H9 (cell line): ENCODE results near the gene GRB14. TPM values are rescaled to one million over a fixed set of nuclear protein-coding genes. Genes with fewer than 3 reads are reported as not detected.

ENCODE experiments used
- DNase-seq: peaks from one replicate; pipeline ENCODE4 v3.0.0-alpha.2; 2017
- H2AFZ ChIP-seq: one replicate; pipeline ENCODE4 v1.6.1; 2013; ENCODE audit warnings: mild to moderate bottlenecking, low read length, control low read depth, moderate library complexity
- H2AK5ac ChIP-seq: 2 replicates; pipeline ENCODE4 v1.6.1; 2013; ENCODE audit warnings: low read length, control low read depth, mixed read lengths; ENCODE audit not compliant: insufficient read length
- H2BK120ac ChIP-seq: one replicate; pipeline ENCODE4 v1.6.1; 2013; ENCODE audit warnings: low read depth, mild to moderate bottlenecking, low read length, control low read depth, inconsistent platforms; ENCODE audit not compliant: poor library complexity, severe bottlenecking
- H2BK12ac ChIP-seq: 2 replicates; pipeline ENCODE4 v1.6.1; 2013; ENCODE audit warnings: low read length, control low read depth, mixed read lengths, low read depth; ENCODE audit not compliant: insufficient read length
- H2BK15ac ChIP-seq: 2 replicates; pipeline ENCODE4 v1.6.1; 2013; ENCODE audit warnings: low read depth, low read length, control low read depth
- H2BK20ac ChIP-seq: one replicate; pipeline ENCODE4 v1.6.1; 2013; ENCODE audit warnings: low read depth, mild to moderate bottlenecking, low read length, control low read depth, inconsistent platforms; ENCODE audit not compliant: poor library complexity, severe bottlenecking
- H2BK5ac ChIP-seq: 2 replicates; pipeline ENCODE4 v1.6.1; 2013; ENCODE audit warnings: low read length, control low read depth, mixed read lengths; ENCODE audit not compliant: insufficient read length
- H3K14ac ChIP-seq: 2 replicates; pipeline ENCODE4 v1.6.1; 2013; ENCODE audit warnings: low read length, control low read depth; ENCODE audit not compliant: insufficient read depth
- H3K18ac ChIP-seq: 2 replicates; pipeline ENCODE4 v1.6.1; 2013; ENCODE audit warnings: low read depth, mild to moderate bottlenecking, mixed read lengths, low read length, control low read depth; ENCODE audit not compliant: insufficient read length
- H3K23ac ChIP-seq: 2 replicates; pipeline ENCODE4 v1.6.1; 2013; ENCODE audit warnings: low read length, control low read depth, mixed read lengths, low read depth; ENCODE audit not compliant: insufficient read length
- H3K23me2 ChIP-seq: 2 replicates; pipeline ENCODE4 v1.6.1; 2013; ENCODE audit warnings: low read depth, mild to moderate bottlenecking, mixed read lengths, low read length, control low read depth; ENCODE audit not compliant: insufficient read length, poor library complexity, severe bottlenecking
- H3K27ac ChIP-seq: 2 replicates; pipeline ENCODE4 v1.5.1; 2013; ENCODE audit warnings: low read length, control low read depth, mixed read lengths, low read depth; ENCODE audit not compliant: insufficient read length
- H3K27me3 ChIP-seq: 2 replicates; pipeline ENCODE4 v1.6.1; 2013; ENCODE audit warnings: low read length, control low read depth, inconsistent platforms; ENCODE audit not compliant: insufficient read depth
- H3K4ac ChIP-seq: 2 replicates; pipeline ENCODE4 v1.6.1; 2013; ENCODE audit warnings: low read depth, mild to moderate bottlenecking, control low read depth, inconsistent platforms, low read length, moderate library complexity
- H3K4me1 ChIP-seq: 2 replicates; pipeline ENCODE4 v1.6.1; 2013; ENCODE audit warnings: low read length, control low read depth, inconsistent platforms; ENCODE audit not compliant: insufficient read depth
- H3K4me2 ChIP-seq: 2 replicates; pipeline ENCODE4 v1.6.1; 2013; ENCODE audit warnings: low read length, control low read depth, mixed read lengths; ENCODE audit not compliant: insufficient read length, insufficient read depth
- H3K56ac ChIP-seq: 2 replicates; pipeline ENCODE4 v1.6.1; 2013; ENCODE audit warnings: low read depth, mild to moderate bottlenecking, mixed read lengths, low read length, control low read depth; ENCODE audit not compliant: insufficient read length
- H3K79me1 ChIP-seq: 2 replicates; pipeline ENCODE4 v1.6.1; 2013; ENCODE audit warnings: low read depth, mild to moderate bottlenecking, moderate library complexity, low read length, control low read depth, inconsistent platforms; ENCODE audit not compliant: insufficient read depth, poor library complexity, severe bottlenecking
- H3K79me2 ChIP-seq: 2 replicates; pipeline ENCODE4 v1.6.1; 2013; ENCODE audit warnings: low read length, control low read depth, inconsistent platforms; ENCODE audit not compliant: insufficient read depth
- H3K9ac ChIP-seq: 2 replicates; pipeline ENCODE4 v1.6.1; 2013; ENCODE audit warnings: low read length, control low read depth, mixed read lengths; ENCODE audit not compliant: insufficient read length; ENCODE audit errors: extremely low read depth
- H3K9me3 ChIP-seq: one replicate; pipeline ENCODE4 v1.6.1; 2013; ENCODE audit warnings: low read depth, low read length, inconsistent platforms; ENCODE audit not compliant: control insufficient read depth
- H3T11ph ChIP-seq: one replicate; pipeline ENCODE4 v1.6.1; 2013; ENCODE audit warnings: mild to moderate bottlenecking, low read length, control low read depth, inconsistent platforms
- H4K20me1 ChIP-seq: one replicate; pipeline ENCODE4 v1.6.1; 2013; ENCODE audit not compliant: control insufficient read depth, insufficient read length, insufficient read depth
- H4K5ac ChIP-seq: 2 replicates; pipeline ENCODE4 v1.6.1; 2013; ENCODE audit warnings: low read depth, mild to moderate bottlenecking, mixed read lengths, low read length, control low read depth; ENCODE audit not compliant: insufficient read length
- H4K8ac ChIP-seq: replicated peaks from 2 replicates; pipeline ENCODE4 v1.6.1; 2013; ENCODE audit warnings: low read length, control low read depth, mixed read lengths, low read depth; ENCODE audit not compliant: insufficient read length
- H4K91ac ChIP-seq: 2 replicates; pipeline ENCODE4 v1.6.1; 2013; ENCODE audit warnings: low read depth, mild to moderate bottlenecking, moderate library complexity, mixed read lengths, low read length, control low read depth; ENCODE audit not compliant: insufficient read length
- H3K27ac Mint-ChIP-seq, 3 experiments: 2 replicates in 2 of 3; 3 replicates in 1 of 3; pipeline ENCODE4 v1.8.0; 2020 to 2021; ENCODE audit warnings: mixed read lengths in 3 of 3, mild to moderate bottlenecking in 1 of 3, moderate library complexity in 1 of 3
- H3K27me3 Mint-ChIP-seq: 2 replicates; pipeline ENCODE4 v1.8.0; 2021; ENCODE audit warnings: low read depth, mild to moderate bottlenecking, moderate library complexity, mixed read lengths
- H3K36me3 Mint-ChIP-seq, 3 experiments: 2 replicates in 2 of 3; 3 replicates in 1 of 3; pipeline ENCODE4 v1.8.0; 2020 to 2021; ENCODE audit warnings: low read depth in 3 of 3, mixed read lengths in 3 of 3; ENCODE audit not compliant: insufficient read depth in 1 of 3
- H3K4me1 Mint-ChIP-seq, 2 experiments: 2 replicates each; pipeline ENCODE4 v1.8.0; 2020; ENCODE audit warnings: mixed read lengths in 2 of 2
- H3K4me3 Mint-ChIP-seq, 2 experiments: 2 replicates in 1 of 2; 3 replicates in 1 of 2; pipeline ENCODE4 v1.8.0; 2020 to 2021; ENCODE audit warnings: mild to moderate bottlenecking in 2 of 2, mixed read lengths in 2 of 2, moderate library complexity in 1 of 2
- H3K9me3 Mint-ChIP-seq, 2 experiments: 2 replicates in 1 of 2; 3 replicates in 1 of 2; pipeline ENCODE4 v1.8.0; 2020; ENCODE audit warnings: mild to moderate bottlenecking in 2 of 2, mixed read lengths in 2 of 2, moderate library complexity in 1 of 2
- WGBS: extraction: QIAGEN DNeasy Blood & Tissue Kit; methylation state at CpG from one replicate; pipeline ENCODE4 v1.1.7; 2013; ENCODE audit warnings: missing lambda C conversion rate, low lambda C conversion rate, mixed read lengths; ENCODE audit not compliant: insufficient read length; ENCODE audit errors: extremely low coverage; 5-methylcytosine and 5-hydroxymethylcytosine counted together
- total RNA-seq: library from RNA; stranded (reverse); gene quantifications from 2 replicates; pipeline ENCODE4 v1.2.1, GENCODE V29; 2021
- TF ChIP-seq, protein P1 (sequence below): fragments of 200-600 bp; sonication (generic); conservative IDR thresholded peaks from 3 replicates; pipeline ENCODE4 v1.8.0; 2021; ENCODE audit warnings: antibody characterized with exemption, mild to moderate bottlenecking

Gene GRB14
- total RNA-seq, 1 experiment from 2014 or later: 7.6 TPM

DNA sequence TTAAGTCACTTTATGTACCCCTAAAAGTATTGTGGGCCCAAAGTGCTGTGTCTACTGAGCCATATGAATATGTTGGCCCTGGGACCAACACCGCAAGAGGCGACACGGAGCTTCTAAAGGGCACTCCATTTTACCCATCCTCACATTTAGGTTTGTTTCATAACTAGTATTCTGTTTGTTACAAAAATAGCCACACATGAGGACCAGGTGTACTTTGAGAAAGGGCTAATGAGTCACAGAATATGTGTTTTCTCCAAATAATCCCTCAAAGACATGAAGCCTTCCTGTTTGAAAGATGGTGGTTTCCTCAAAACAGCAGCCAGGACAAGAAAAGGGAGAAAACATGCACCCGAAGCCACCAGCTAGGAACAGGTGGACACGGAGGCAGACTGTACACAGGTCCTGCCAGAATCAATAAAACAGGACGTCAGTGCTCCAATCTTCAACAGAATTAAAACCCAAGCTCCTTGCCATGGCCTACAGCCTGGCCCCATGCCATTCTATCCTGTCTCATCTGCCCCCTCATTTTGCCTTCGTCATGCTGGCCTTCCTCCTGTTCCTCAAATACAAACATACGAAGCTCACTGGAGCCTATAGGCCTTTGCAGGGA lies 21.8 kb upstream of the GRB14 start:
- H3K4me1 ChIP-seq: no peaks in the 10 kb centered on the region; the same call in 1 of the 2 replicates
- H3K18ac ChIP-seq: no peak overlapping the region
- H4K8ac ChIP-seq: no peak overlapping the region
- H3K4me2 ChIP-seq: no peak overlapping the region
- no peak overlapping the region for H2BK20ac ChIP-seq
- H2BK5ac ChIP-seq: no peak overlapping the region
- H4K20me1 ChIP-seq: no peaks in the 10 kb centered on the region
- no peak overlapping the region for H3K9ac ChIP-seq
- no peak overlapping the region for H2AK5ac ChIP-seq
- peaks cover 0 to 8% (median 2%) of the 10 kb centered on the region in 3 experiments; a peak in 3 of 7 replicates for H3K36me3 Mint-ChIP-seq
- TF ChIP-seq, protein P1, sequence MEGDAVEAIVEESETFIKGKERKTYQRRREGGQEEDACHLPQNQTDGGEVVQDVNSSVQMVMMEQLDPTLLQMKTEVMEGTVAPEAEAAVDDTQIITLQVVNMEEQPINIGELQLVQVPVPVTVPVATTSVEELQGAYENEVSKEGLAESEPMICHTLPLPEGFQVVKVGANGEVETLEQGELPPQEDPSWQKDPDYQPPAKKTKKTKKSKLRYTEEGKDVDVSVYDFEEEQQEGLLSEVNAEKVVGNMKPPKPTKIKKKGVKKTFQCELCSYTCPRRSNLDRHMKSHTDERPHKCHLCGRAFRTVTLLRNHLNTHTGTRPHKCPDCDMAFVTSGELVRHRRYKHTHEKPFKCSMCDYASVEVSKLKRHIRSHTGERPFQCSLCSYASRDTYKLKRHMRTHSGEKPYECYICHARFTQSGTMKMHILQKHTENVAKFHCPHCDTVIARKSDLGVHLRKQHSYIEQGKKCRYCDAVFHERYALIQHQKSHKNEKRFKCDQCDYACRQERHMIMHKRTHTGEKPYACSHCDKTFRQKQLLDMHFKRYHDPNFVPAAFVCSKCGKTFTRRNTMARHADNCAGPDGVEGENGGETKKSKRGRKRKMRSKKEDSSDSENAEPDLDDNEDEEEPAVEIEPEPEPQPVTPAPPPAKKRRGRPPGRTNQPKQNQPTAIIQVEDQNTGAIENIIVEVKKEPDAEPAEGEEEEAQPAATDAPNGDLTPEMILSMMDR: no peak
- no peaks in the 10 kb centered on the region for H3K23me2 ChIP-seq
- H3K9me3 ChIP-seq: no peaks in the 10 kb centered on the region
- H3T11ph ChIP-seq: no peak overlapping the region
- no peak overlapping the region for H3K27ac ChIP-seq
- no CpG with 5 or more reads among the region's 8 CpGs for WGBS
- H3K27ac Mint-ChIP-seq: no peak overlapping the region
- no peak overlapping the region for H3K4ac ChIP-seq
- no peak overlapping the region for H3K14ac ChIP-seq
- no peak overlapping the region for H2AFZ ChIP-seq
- H3K27me3 ChIP-seq: no peaks in the 10 kb centered on the region
- no peak overlapping the region for H3K56ac ChIP-seq
- peaks cover 0 to 6% of the 10 kb centered on the region in 2 experiments; a peak in 4 of 5 replicates for H3K9me3 Mint-ChIP-seq
- no peak overlapping the region for H3K4me3 Mint-ChIP-seq
- no peak overlapping the region for H4K91ac ChIP-seq
- H3K79me1 ChIP-seq: no peaks in the 10 kb centered on the region
- no peak overlapping the region for H3K23ac ChIP-seq
- H3K4me1 Mint-ChIP-seq: peaks cover 4% of the 10 kb centered on the region in 2 experiments
- H2BK12ac ChIP-seq: no peak overlapping the region
- no peaks in the 10 kb centered on the region for H3K79me2 ChIP-seq
- H4K5ac ChIP-seq: no peak overlapping the region
- H3K27me3 Mint-ChIP-seq: peaks cover 22% of the 10 kb centered on the region
- no peak overlapping the region for H2BK15ac ChIP-seq
- H2BK120ac ChIP-seq: no peak overlapping the region
- DNase-seq: no peak
